Endodermal cell (in vitro differentiated cells): ENCODE results near the gene ZNF574. TPM values are rescaled to one million over a fixed set of nuclear protein-coding genes. Genes with fewer than 3 reads are reported as not detected.

Experiments
- DNase-seq: peaks from one replicate; pipeline ENCODE4 v3.0.0-alpha.2; 2017
- H3K27ac ChIP-seq: 2 replicates; pipeline ENCODE4 v1.5.1; 2013; ENCODE audit warnings: mild to moderate bottlenecking, low read depth, low read length, moderate library complexity
- H3K27me3 ChIP-seq: 2 replicates; pipeline ENCODE4 v1.6.1; 2013; ENCODE audit warnings: mild to moderate bottlenecking, low read length, moderate library complexity; ENCODE audit not compliant: insufficient read depth, control insufficient read depth, poor library complexity, severe bottlenecking
- H3K36me3 ChIP-seq: 2 replicates; pipeline ENCODE4 v1.7.0; 2013; ENCODE audit warnings: mild to moderate bottlenecking, low read length, moderate library complexity; ENCODE audit not compliant: control insufficient read depth, insufficient read depth
- H3K4me1 ChIP-seq: one replicate; pipeline ENCODE4 v1.7.0; 2013; ENCODE audit warnings: low read length; ENCODE audit not compliant: control insufficient read depth, insufficient read depth
- H3K4me3 ChIP-seq: 2 replicates; pipeline ENCODE4 v1.5.1; 2013; ENCODE audit warnings: mild to moderate bottlenecking, low read length, moderate library complexity
- H3K9ac ChIP-seq: 2 replicates; pipeline ENCODE4 v1.6.1; 2013; ENCODE audit warnings: mild to moderate bottlenecking, low read length, moderate library complexity; ENCODE audit not compliant: poor library complexity, severe bottlenecking; ENCODE audit errors: extremely low read depth
- H3K9me3 ChIP-seq: 2 replicates; pipeline ENCODE4 v1.6.1; 2013; ENCODE audit warnings: mild to moderate bottlenecking, low read length, moderate library complexity; ENCODE audit not compliant: control insufficient read depth
- H3K27ac Mint-ChIP-seq: 2 replicates; pipeline ENCODE4 v1.8.0; 2020; ENCODE audit warnings: mixed read lengths
- H3K27me3 Mint-ChIP-seq: 2 replicates; pipeline ENCODE4 v1.8.0; 2021; ENCODE audit warnings: mild to moderate bottlenecking, mixed read lengths; ENCODE audit not compliant: insufficient read depth
- H3K36me3 Mint-ChIP-seq: 2 replicates; pipeline ENCODE4 v1.8.0; 2020; ENCODE audit warnings: low read depth, mixed read lengths
- H3K4me1 Mint-ChIP-seq: 2 replicates; pipeline ENCODE4 v1.8.0; 2020; ENCODE audit warnings: mixed read lengths
- H3K4me3 Mint-ChIP-seq: 2 replicates; pipeline ENCODE4 v1.8.0; 2020; ENCODE audit warnings: mild to moderate bottlenecking, moderate library complexity, mixed read lengths
- H3K9me3 Mint-ChIP-seq: 2 replicates; pipeline ENCODE4 v1.8.0; 2020; ENCODE audit warnings: mild to moderate bottlenecking, mixed read lengths
- CTCF ChIP-seq: fragments of 200-600 bp; sonication (generic); conservative IDR thresholded peaks from 2 replicates; pipeline ENCODE4 v1.5.0; 2021; ENCODE audit warnings: antibody characterized with exemption, mild to moderate bottlenecking
- WGBS, 2 experiments: methylation state at CpG; one replicate each; pipeline versions ENCODE4 v1.1.5 to v1.1.7; 2013; ENCODE audit warnings: missing lambda C conversion rate in 2 of 2, mixed read lengths in 1 of 2; ENCODE audit not compliant: insufficient coverage in 1 of 2, insufficient read length in 1 of 2; 5-methylcytosine and 5-hydroxymethylcytosine counted together
- total RNA-seq, 2 donors: library from RNA; stranded (reverse); fragmentation: NEBNext Ultra II Directional in 1 of 2; extraction: Animal tissue kit (Norgen Biotek cat#: 25700) in 1 of 2; gene quantifications; 2 replicates in 1 of 2; 3 replicates in 1 of 2; pipeline ENCODE4 v1.2.1, GENCODE V29; 2021

ZNF574 gene
- total RNA-seq, 2 donors from 2014 or later: 20.9 to 22.1 TPM

- Mint-ChIP-seq H3K27me3 (no peaks in the 10 kb centered on the region), H3K36me3 (peaks cover 28% of the 10 kb centered on the region), H3K9me3 (no peaks in the 10 kb centered on the region), H3K27ac (no peak overlapping the region), H3K4me3 (no peak overlapping the region), H3K4me1 (no peaks in the 10 kb centered on the region)
- 92 to 93% methylated on average over 10 to 17 of the region's 17 CpGs for WGBS, 2 experiments
- Histone ChIP-seq H3K4me3 (no peak overlapping the region), H3K27me3 (no peaks in the 10 kb centered on the region), H3K27ac (peak overlapping the region; percentile 44), H3K9me3 (no peaks in the 10 kb centered on the region), H3K9ac (no peak overlapping the region), H3K36me3 (peaks cover 6% of the 10 kb centered on the region), H3K4me1 (no peaks in the 10 kb centered on the region)
- no peak for DNase-seq
- TF ChIP-seq CTCF: no peak
Observed at GRCh38 chr19:42053037-42053935, 22.7 kb upstream of the ZNF574 start.

DNA sequence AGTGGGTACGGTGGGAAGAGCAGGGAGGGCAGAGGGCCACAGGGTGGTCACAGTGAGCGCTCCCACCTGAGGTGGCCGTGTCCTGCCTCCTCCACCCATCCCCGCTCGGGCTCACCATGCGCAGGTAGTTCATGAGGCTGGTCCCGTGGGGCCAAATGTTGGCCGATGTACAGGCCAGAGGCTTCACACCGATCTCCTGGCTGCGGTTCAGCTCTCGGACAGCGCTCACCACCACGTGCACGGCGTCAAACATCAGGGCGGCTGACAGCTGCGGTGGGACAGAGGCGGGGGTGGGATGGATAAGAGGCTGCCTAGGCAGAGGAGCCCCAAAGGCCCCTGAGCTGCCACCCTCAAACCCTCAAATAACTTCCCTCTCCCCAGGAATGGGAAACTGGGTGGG lies 21.8 kb upstream of the ZNF574 start:
- H3K27ac Mint-ChIP-seq: no peak overlapping the region
- Histone ChIP-seq H3K27ac (no peak overlapping the region), H3K36me3 (peaks cover 6% of the 10 kb centered on the region), H3K9me3 (no peaks in the 10 kb centered on the region), H3K9ac (no peak overlapping the region), H3K4me1 (no peaks in the 10 kb centered on the region), H3K4me3 (no peak overlapping the region), H3K27me3 (no peaks in the 10 kb centered on the region)
- H3K27me3 Mint-ChIP-seq: no peaks in the 10 kb centered on the region
- peaks cover 33% of the 10 kb centered on the region for H3K36me3 Mint-ChIP-seq
- no peaks in the 10 kb centered on the region for H3K9me3 Mint-ChIP-seq
- WGBS, 2 experiments: 93 to 99% methylated on average over 9 to 17 of the region's 18 CpGs
- no peaks in the 10 kb centered on the region for H3K4me1 Mint-ChIP-seq
- no peak for TF ChIP-seq CTCF
- no peak overlapping the region for H3K4me3 Mint-ChIP-seq
- DNase-seq: no peak

GRCh38 chr19:42057846-42058245 lies 18.1 kb upstream of the ZNF574 start:
- H3K9me3 ChIP-seq: no peaks in the 10 kb centered on the region
- TF ChIP-seq CTCF: no peak
- Mint-ChIP-seq H3K4me3 (no peak overlapping the region), H3K4me1 (no peaks in the 10 kb centered on the region), H3K27ac (no peak overlapping the region), H3K36me3 (peaks cover 44% of the 10 kb centered on the region), H3K9me3 (no peaks in the 10 kb centered on the region), H3K27me3 (no peaks in the 10 kb centered on the region)
- H3K27me3 ChIP-seq: no peaks in the 10 kb centered on the region
- H3K9ac ChIP-seq: no peak overlapping the region
- WGBS, 2 experiments: 93 to 97% methylated on average over 6 to 7 of the region's 7 CpGs
- H3K4me3 ChIP-seq: no peak overlapping the region
- H3K36me3 ChIP-seq: peaks cover 6% of the 10 kb centered on the region
- no peak for DNase-seq
- H3K27ac ChIP-seq: no peak overlapping the region
- no peaks in the 10 kb centered on the region for H3K4me1 ChIP-seq
